Suprapubic skin (tissue), 3 donors: ENCODE measurements around the gene NFIA.

Experiments
- CTCF ChIP-seq, 2 donors: fragments of 200-600 bp in 1 of 2; fragments of 450-650 bp in 1 of 2; sonication (generic) in 1 of 2; IDR thresholded peaks; one replicate each; pipeline ENCODE4 v1.5.1; 2016 to 2019; ENCODE audit warnings: antibody characterized with exemption in 2 of 2, mild to moderate bottlenecking in 1 of 2, moderate library complexity in 1 of 2
- POLR2AphosphoS5 ChIP-seq, 3 donors: sonication (generic); formaldehyde crosslinking; IDR thresholded peaks; one replicate each; pipeline ENCODE4 v1.6.1; 2017; ENCODE audit warnings: antibody characterized with exemption in 3 of 3

- TF ChIP-seq POLR2AphosphoS5 (IDR thresholded peaks at IDR 0.05) = no peak
- no peak for TF ChIP-seq CTCF (IDR thresholded peaks at IDR 0.05)
Observed at GRCh38 chr1:61241411-61241838, 159.1 kb downstream of the NFIA start.
